SIG-M5 treated with dmso at 0.1 percent for 504 hours (cell line): ENCODE measurements around the gene VCPKMT.

Experiments used
- DNase-seq: peaks from one replicate; lab custom pipeline; 2025; ENCODE audit not compliant: unreplicated experiment; lab: John Stamatoyannopoulos, UW

VCPKMT gene

DNA sequence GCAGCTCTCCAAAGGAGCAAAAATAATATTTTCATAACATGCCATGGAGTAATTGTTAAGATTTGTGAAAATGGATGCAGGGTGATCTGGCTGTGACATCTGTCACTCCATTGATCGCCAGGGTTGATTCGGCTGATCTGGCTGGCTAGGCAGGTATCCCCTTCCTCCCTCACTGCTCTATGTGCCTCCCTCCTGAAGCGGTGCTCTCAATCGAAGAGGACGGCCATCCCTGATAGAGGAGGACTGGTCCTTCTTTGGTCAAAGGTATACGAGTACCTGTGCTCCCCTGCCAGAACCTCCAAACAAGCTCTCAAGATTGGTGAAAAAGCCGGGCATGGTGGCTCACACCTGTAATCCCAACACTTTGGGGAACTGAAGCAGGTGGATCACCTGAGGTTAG is 47.9 kb downstream of the VCPKMT start:
- no peak for DNase-seq

DNA sequence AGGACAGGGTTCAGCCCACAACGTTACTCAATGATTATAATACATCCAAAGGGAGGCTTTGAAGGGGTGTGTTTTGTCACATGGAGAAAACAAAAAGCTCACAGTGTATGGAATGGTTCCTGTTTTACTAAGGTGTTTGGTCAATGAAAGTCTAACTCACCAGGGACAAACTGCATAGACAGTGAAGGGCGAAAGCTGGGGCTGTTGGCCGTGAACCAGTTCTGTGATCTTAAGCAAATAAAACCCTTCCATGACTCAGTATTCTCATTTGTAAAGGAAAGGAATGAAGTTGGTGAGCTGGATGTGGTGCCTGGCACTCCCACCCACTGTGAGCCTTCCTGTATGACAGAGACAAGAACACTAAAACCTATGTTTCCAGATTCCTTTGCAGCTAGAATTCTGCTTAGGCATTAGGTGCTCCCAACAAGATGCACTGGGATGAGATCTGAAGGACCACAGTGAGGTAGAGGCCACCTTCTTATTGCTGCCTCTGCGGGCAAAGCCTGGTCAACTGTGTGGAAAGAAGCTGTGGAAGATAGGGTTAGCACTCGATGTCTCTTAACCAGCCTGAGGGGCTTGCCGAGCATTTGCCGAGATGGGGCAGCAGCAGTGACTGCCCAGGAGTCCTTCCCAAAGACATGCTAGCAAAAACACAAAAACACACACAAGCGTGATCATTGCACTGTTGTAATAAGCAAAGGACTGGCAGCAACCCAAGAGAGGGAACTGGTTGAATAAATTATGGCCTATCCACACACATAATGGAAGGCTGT is 48.5 kb downstream of the VCPKMT start:
- peak; percentile 21 for DNase-seq

- DNase-seq = no peak
These were observed 50.8 kb downstream of the VCPKMT start for GRCh38 chr14:50065583-50065982.

DNA sequence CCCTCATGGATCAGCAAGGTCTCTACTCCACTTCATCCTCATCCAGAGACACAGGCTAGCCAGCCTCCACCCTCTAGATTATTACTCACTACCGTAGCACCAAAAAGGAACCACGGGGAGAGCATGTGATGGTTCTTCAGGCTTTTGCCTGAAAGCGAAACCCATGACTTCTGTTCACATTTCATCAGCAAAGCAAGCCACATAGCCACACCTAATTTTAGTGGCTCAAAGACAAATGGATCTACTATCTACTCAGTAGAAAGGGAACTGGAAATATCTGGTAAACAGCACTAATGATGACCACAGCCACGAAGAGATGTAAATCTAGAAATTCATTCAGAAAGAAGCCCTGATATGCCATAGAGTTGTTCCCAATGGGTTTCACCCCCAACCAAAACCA is 51.4 kb downstream of the VCPKMT start:
- peak; percentile 93 for DNase-seq

DNA sequence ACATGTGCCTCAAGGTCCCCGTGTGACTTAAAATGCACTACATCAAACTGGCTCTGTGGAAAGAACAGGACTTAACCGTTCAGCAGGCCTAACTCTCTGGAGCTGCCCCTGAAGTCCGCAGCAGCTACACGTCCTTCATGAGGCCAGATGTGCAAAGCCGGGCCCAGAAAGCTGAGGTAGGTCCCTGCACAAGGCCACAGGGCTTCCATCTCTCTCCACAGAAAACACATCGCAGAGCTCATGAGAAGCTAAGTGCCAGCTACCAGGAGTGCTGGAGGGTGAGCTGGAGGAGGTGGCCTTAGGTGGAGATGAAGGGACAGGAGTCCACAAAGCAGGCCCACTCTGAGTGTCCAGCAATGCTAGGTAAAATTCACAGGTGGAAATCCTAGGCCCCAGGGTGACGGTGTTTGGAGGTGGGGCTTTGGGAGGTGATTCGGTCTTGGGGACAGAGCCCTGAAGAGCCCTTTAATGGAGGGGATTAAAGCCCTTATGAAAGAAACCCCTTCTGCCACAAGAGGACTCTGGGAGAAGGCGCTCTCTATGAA is 52.4 kb downstream of the VCPKMT start:
- no peak for DNase-seq

DNA sequence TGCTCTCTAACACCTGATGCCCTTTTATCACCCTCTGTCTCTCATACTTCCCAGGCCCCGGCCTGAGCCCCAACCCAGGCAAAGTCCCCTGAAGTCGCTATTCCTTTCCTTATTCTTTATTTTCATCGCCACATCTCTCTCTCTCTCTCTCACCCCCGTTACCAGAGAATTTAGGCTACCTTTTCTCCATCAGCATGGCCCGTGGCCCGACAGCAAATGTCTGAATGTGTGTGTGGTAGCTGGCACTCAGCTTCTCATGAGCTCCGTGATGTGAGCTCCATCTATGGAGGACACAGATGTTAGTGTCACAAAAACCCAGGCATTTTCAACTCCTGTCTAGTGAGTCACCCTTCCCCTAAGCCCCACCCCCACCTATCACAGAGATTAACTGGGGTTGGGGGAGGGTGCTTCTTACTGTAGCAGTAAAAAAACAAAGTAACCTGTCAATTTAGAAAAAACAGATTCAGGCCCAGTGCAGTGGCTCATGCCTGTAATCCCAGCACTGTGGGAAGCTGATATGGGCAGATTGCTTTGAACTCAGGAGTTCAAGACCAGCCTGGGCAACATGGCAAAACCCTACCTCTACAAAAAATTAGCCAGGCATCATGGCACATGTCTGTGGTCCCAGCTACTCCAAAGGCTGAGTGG is 53.8 kb downstream of the VCPKMT start:
- DNase-seq = peak; percentile 63

GRCh38 chr14:50061664-50062437 is 54.5 kb downstream of the VCPKMT start:
- peak; percentile 92 for DNase-seq

GRCh38 chr14:50060871-50061663 is 55.3 kb downstream of the VCPKMT start:
- DNase-seq = peak; percentile 93

- DNase-seq = no peak
These were observed 56.4 kb downstream of the VCPKMT start for GRCh38 chr14:50059763-50060616.
